Measurements from ENCODE around the gene TM4SF20.
"Not testable (repeated sequence)": the region's sequence is repeated elsewhere in the genome, so short reads cannot be mapped to it uniquely, and the experiment has no call there.

TM4SF20 gene

DNA sequence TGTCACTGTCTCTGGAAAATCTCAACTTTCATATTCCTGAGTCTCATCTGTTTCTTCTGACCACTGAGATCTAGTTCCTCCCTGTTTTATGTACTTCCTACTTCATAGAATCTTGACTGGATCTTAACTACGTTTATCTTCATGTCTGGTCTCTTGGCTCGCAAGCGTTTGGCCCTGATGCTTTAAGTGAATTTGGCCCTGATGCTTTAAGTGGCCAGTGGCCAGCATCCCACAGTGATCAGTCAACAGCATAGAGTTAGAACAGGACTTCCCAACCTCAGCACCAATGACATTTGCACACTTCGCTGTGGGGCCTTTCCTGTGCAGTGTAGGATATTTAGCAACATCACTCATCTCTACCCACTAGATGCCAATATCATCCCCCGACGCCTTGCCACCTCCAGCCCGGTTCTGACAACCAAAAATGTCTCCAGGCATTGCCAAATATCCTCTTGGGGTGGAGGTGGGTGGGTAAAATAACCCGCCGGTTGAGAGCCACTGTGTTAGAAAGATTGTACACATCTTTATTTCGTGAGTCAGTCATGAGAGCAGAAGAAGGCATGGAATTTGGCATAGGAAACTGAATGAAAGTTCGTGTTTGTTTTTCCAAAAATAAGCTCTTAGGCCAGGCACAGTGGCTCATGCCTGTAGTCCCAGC, 12.2 kb downstream of the TM4SF20 start:
- no peak for DNase-seq

- no peak for DNase-seq
These were observed 13.3 kb downstream of the TM4SF20 start for GRCh38 chr2:227365833-227366232.

GRCh38 chr2:227364585-227365263, 14.4 kb downstream of the TM4SF20 start:
- not testable (repeated sequence) for DNase-seq

- no peak for DNase-seq
These were observed 15.3 kb downstream of the TM4SF20 start for GRCh38 chr2:227363756-227364155.

DNA sequence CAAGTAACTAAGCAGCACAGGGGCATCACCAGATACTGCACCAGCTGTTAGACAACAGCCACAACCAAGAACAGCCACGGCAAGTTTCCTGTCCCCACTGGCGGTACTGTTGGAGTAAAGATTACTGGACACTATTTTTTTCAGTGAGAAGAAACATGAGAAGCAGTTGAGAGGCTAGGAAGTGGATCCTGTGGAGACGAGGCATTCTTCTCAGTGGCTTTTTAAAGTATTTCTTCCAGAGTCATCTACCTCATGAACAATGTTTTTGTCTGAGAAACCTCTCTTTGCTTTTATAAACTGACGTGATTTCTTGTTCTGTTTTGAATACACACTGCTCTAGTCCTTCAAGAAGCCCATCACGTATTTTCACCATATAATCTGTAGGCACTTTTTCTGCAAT, 18.8 kb downstream of the TM4SF20 start:
- no peak for DNase-seq

DNA sequence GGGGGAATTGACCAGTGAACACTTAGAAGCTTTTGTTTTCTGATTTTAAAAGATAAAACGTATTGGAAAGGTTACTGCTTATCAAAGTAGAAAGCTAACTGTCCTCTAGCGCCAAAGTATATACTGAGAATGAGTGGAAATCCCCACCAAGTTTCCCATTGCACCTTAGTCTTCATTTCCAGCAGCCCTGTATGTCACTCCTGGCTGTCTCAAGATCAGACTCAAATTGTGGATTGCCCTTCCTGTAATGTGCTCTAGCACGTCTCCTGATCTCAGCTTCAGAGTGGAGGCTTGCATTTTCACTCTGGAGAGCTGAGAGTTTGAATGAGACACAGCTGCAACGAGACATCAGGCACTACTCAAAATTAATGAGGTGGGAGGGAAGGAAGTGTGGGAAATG, 27.5 kb downstream of the TM4SF20 start:
- no peak for DNase-seq

DNA sequence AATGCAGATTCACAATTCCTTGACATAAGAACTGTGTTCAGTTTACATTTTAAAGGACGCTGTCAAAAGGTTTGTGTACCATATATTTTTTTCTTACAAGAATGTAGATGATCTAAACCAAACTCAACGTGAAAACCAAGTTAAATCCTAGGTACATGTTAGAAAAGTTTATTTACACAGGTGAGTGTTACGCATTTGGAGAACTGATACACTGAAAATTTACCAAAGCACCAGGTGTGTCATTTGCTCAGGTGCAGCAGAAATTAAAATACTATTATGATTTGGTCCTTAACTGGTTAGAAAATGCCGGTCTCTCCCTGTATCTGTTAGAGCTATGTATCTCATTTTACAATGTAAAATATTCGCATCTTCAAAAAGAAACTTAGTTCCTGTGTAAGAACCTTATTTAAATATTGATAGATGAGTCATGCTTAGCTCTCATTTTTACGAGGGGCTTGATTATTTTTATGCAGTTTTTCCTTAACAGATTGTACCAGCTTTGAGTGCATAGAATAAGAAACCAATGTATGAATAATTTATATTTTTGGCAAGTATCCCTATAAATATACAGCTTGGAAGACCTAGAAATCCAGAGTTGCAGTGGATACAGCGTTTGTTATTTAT, 29.0 kb downstream of the TM4SF20 start:
- no peak for DNase-seq

- no peak for DNase-seq
These were observed 30.8 kb downstream of the TM4SF20 start for GRCh38 chr2:227348324-227348723.

GRCh38 chr2:227347117-227347516, 32.0 kb downstream of the TM4SF20 start:
- DNase-seq = no peak

GRCh38 chr2:227344231-227344630, 34.9 kb downstream of the TM4SF20 start:
- no peak for DNase-seq

GRCh38 chr2:227341553-227341952, 37.6 kb downstream of the TM4SF20 start:
- DNase-seq = no peak

- no peak for DNase-seq
These were observed 39.0 kb downstream of the TM4SF20 start for GRCh38 chr2:227340106-227340505.

GRCh38 chr2:227339098-227339599, 40.0 kb downstream of the TM4SF20 start:
- DNase-seq = no peak

- no peak for DNase-seq
These were observed 41.7 kb downstream of the TM4SF20 start for GRCh38 chr2:227337442-227337841.

DNA sequence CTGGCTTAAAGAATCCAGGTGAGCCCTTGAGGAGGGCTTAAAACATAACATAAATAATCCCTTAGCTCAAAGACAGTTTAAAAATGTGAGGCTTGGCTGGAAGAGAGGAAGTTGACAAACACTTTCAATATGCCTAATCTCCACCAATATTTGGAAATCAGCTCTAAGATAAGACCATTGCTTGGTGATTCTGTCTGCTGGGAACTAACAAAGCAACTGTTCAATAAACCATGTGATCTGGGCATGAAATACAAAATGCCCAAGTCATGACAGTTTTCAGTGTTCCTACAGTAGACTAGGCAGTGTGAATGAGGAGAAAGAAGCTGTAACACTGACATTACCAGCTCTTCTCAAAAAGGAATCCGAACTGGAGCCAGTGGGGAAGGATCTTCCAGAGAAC, 43.4 kb downstream of the TM4SF20 start:
- DNase-seq = no peak

GRCh38 chr2:227326783-227327182, 52.3 kb downstream of the TM4SF20 start:
- no peak for DNase-seq

DNA sequence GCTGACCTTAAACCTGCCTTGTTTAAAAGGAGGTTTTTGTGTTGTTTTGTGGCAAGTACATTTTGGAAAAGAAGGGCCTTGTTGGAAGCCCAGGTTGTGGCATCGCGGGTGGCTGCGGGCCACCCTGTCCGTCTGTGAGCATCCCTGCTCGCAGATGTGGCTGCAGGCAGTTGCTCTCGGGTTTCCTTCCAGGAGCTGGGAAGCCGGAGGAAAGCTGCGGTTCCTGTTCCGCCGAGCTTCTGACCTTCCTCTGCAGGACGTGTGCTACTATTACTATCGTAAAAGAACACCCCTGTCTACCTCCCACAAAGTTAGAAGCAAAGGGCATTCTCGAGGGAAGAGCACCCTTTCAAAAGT, 53.3 kb downstream of the TM4SF20 start:
- no peak for DNase-seq

- peak; percentile 93 for DNase-seq
These were observed 53.9 kb downstream of the TM4SF20 start, which contains the start of gene MFF for GRCh38 chr2:227324995-227325838. MFF (plus strand) TSS chr2:227325251; CDS start chr2:227330666, 5,415 bp downstream.

GRCh38 chr2:227324642-227324994, 54.5 kb downstream of the TM4SF20 start:
- no peak for DNase-seq

DNA sequence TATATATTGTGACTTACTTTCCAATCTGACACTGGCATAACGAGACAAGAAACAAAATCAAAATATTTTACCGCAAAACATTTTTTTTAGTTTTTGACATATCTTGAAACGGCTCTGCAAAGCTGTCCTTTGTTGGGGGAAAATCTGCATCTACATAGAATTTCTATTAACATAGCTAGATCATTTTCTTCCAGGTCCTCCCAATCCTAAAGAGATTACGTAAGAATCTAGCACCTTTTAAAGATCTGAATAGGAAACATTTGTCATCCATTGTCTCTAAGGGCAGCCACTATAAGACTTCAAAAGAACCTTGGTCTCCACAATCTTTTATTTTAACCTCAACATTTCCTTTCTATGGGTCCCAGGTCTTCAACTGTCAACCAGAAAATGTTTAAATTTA, 55.3 kb downstream of the TM4SF20 start:
- no peak for DNase-seq

DNA sequence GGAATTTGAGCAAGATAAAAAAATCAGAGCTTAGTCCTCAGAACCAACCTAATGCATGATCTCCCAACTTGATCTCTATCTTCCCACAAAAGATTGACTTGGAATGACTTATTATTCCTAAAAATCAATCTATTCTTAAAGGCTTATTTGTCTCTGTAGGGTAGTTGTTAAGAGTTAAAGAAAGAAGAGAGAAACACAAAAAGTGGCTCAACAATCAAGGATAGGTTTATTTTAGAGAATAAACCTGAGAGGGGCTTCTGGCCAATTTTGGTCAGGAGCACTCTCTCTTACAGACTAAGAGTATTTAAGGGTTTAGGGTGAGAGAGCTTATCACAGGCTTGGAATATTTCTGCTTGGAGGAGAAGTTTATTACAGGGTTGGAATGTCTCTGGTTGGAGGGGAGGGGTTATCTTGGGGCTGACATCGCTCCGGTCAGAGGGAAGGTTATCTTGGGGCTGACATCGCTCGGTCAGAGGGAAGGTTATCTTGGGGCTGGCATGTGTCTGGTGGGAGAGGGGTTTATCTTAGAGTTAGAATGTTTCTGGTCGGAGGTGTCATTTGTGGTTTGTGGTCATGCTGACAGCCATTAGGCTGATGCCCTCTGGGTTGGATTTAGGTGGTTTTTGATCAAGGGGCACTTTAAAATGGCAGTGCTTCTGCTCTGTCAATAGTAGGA, 56.4 kb downstream of the TM4SF20 start:
- DNase-seq = no peak

GRCh38 chr2:227320305-227321094, 58.6 kb downstream of the TM4SF20 start:
- no peak for DNase-seq
